ENCODE results near the gene ZNF558.

ZNF558 gene

DNA sequence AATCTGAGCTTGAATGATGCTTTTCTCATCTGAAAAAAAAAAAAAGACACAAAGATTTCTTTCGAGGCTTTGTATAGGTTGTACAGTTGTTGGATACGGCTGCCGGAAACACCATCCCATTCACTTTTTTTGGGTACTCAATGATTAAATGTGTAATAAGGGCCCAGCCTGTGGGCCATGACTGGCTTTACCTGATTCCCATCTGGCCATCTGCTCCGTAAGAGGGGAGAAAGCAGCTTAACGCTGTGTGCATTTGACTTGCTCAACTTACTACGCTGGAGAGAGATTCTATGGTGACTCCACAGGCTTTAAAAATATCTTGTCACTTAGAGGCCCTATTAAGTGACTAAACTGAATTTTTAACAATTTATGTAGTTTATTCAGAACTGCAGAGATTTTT, 731 bp downstream of the ZNF558 start:
- TF ChIP-seq CTCF (IDR thresholded peaks at IDR 0.05; ENCODE audit: low read depth, low read length) = no peak
- in situ Hi-C loops (cut with HindIII; ENCODE audit: low sequenced_read_pairs) = no loop called here
- H3K4me3 ChIP-seq (ENCODE audit: low read depth, low read length) = peak overlapping the region; percentile 73
- no peak for DNase-seq (ENCODE audit: low read depth, low spot score)

GRCh38 chr19:8827277-8827676, 4.8 kb downstream of the ZNF558 start:
- no peak overlapping the region for H3K4me3 ChIP-seq (ENCODE audit: low read depth, low read length)
- no peak for DNase-seq (ENCODE audit: low read depth, low spot score)
- in situ Hi-C loops (cut with HindIII; ENCODE audit: low sequenced_read_pairs) = no loop called here
- TF ChIP-seq CTCF (IDR thresholded peaks at IDR 0.05; ENCODE audit: low read depth, low read length) = no peak

DNA sequence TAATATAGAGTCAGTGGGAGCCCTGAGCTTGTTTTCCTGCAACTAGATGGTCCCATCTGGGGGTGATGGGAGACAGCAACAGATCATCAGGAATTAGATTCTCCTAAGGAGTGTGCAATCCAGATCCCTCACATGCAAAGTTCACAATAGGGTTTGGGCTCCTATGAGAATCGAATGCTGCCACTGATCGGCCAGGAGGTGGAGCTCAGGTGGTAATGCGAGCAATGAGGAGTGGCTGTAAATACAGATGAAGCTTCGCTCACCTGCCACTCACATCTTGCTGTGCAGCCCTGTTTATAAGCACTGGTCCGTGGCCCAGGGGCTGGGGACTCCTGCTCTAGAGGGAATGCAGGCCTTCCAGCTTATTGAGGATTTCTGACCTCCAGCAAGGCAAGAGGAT, 5.7 kb downstream of the ZNF558 start:
- in situ Hi-C loops (cut with HindIII; ENCODE audit: low sequenced_read_pairs) = no loop called here
- DNase-seq (ENCODE audit: low read depth, low spot score) = no peak
- no peak overlapping the region for H3K4me3 ChIP-seq (ENCODE audit: low read depth, low read length)
- TF ChIP-seq CTCF (IDR thresholded peaks at IDR 0.05; ENCODE audit: low read depth, low read length) = no peak

GRCh38 chr19:8821748-8822241, 10.3 kb downstream of the ZNF558 start:
- DNase-seq (ENCODE audit: low read depth, low spot score) = no peak
- H3K4me3 ChIP-seq (ENCODE audit: low read depth, low read length) = no peak overlapping the region
- in situ Hi-C loops (cut with HindIII; ENCODE audit: low sequenced_read_pairs) = no loop called here
- TF ChIP-seq CTCF (IDR thresholded peaks at IDR 0.05; ENCODE audit: low read depth, low read length) = no peak

GRCh38 chr19:8820234-8820633, 11.9 kb downstream of the ZNF558 start:
- in situ Hi-C loops (cut with HindIII; ENCODE audit: low sequenced_read_pairs) = no loop called here
- no peak for TF ChIP-seq CTCF (IDR thresholded peaks at IDR 0.05; ENCODE audit: low read depth, low read length)
- no peak overlapping the region for H3K4me3 ChIP-seq (ENCODE audit: low read depth, low read length)
- no peak for DNase-seq (ENCODE audit: low read depth, low spot score)

DNA sequence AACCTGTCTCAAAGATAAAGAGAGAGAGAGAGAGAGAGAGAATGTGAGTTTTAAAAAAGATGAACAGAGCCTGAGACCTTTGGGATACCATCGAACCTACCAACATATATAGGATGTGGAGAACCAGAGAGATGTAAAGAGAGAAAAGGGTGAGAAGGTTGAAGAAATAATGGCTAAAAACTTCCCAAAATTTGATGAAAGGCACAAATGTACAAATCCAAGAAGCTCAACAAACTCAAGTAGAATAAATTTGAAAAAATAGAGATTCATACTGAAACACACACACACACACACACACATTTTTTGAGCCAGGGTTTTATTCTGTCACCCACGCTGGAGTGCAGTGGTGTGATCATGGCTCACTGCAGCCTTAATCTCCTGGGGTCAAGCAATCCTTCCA, 16.3 kb downstream of the ZNF558 start:
- no peak for DNase-seq (ENCODE audit: low read depth, low spot score)
- no peak overlapping the region for H3K4me3 ChIP-seq (ENCODE audit: low read depth, low read length)
- in situ Hi-C loops (cut with HindIII; ENCODE audit: low sequenced_read_pairs) = no loop called here
- no peak for TF ChIP-seq CTCF (IDR thresholded peaks at IDR 0.05; ENCODE audit: low read depth, low read length)

GRCh38 chr19:8814176-8814575, 17.9 kb downstream of the ZNF558 start:
- no peak for DNase-seq (ENCODE audit: low read depth, low spot score)
- no peak overlapping the region for H3K4me3 ChIP-seq (ENCODE audit: low read depth, low read length)
- TF ChIP-seq CTCF (IDR thresholded peaks at IDR 0.05; ENCODE audit: low read depth, low read length) = no peak
- in situ Hi-C loops (cut with HindIII; ENCODE audit: low sequenced_read_pairs) = no loop called here
